Fibroblast of lung (primary cell): Measurements from ENCODE around the gene SLC12A6.

Source experiments
- CTCF ChIP-seq, 2 donors: IDR thresholded peaks in 1 of 2; conservative IDR thresholded peaks in 1 of 2; 1 replicate in 1 of 2; 2 replicates in 1 of 2; pipeline ENCODE4 v1.5.1; 2011 to 2012; ENCODE audit warnings: low read length in 2 of 2, control low read depth in 1 of 2, inconsistent platforms in 1 of 2, low read depth in 1 of 2, mild to moderate bottlenecking in 1 of 2
- EZH2 ChIP-seq: IDR thresholded peaks from 2 replicates; pipeline ENCODE4 v1.5.1; 2012; ENCODE audit warnings: low read length, control low read depth, mild to moderate bottlenecking; ENCODE audit errors: missing control alignments

GRCh38 chr15:34366271-34367065 lies 28.9 kb upstream of the SLC12A6 start:
- TF ChIP-seq CTCF (conservative IDR thresholded peaks at IDR 0.05 in 1 of 2, IDR thresholded peaks at IDR 0.05 in 1 of 2; ENCODE audit: low read depth in 1 of 2, low read length in 2 of 2) (no peak), EZH2 (no peak)
